Measurements from ENCODE around the gene PDE4B.

The PDE4B gene

GRCh38 chr1:65757531-65757930, 35.2 kb upstream of the PDE4B start:
- no peak overlapping the region for H3K4me2 ChIP-seq
- H2AFZ ChIP-seq (ENCODE audit: low read depth), result no peak overlapping the region
- no peak overlapping the region for H3K27ac ChIP-seq
- H3K27me3 ChIP-seq (ENCODE audit: insufficient read depth, low read depth), result no peaks in the 10 kb centered on the region
- no peak overlapping the region for H3K4me3 ChIP-seq (IDR thresholded peaks at IDR 0.05; ENCODE audit: insufficient read depth, low read depth, low read length)
- H3K79me2 ChIP-seq (ENCODE audit: insufficient read depth, low read depth), result no peaks in the 10 kb centered on the region
- no peak for TF ChIP-seq CTCF (conservative IDR thresholded peaks at IDR 0.05; ENCODE audit: low read depth, low read length)
- H3K9ac ChIP-seq, result no peak overlapping the region
- H3K4me1 ChIP-seq (ENCODE audit: low read depth, poor library complexity, severe bottlenecking), result no peaks in the 10 kb centered on the region
- no peaks in the 10 kb centered on the region for H4K20me1 ChIP-seq (ENCODE audit: insufficient read depth)
- no peaks in the 10 kb centered on the region for H3K36me3 ChIP-seq (ENCODE audit: insufficient read depth)

GRCh38 chr1:65758128-65758527, 34.6 kb upstream of the PDE4B start:
- Histone ChIP-seq H3K27me3 (ENCODE audit: insufficient read depth, low read depth) (no peaks in the 10 kb centered on the region), H2AFZ (ENCODE audit: low read depth) (no peak overlapping the region), H3K9ac (no peak overlapping the region), H3K27ac (no peak overlapping the region), H3K79me2 (ENCODE audit: insufficient read depth, low read depth) (no peaks in the 10 kb centered on the region), H3K4me1 (ENCODE audit: low read depth, poor library complexity, severe bottlenecking) (no peaks in the 10 kb centered on the region), H3K36me3 (ENCODE audit: insufficient read depth) (no peaks in the 10 kb centered on the region), H4K20me1 (ENCODE audit: insufficient read depth) (no peaks in the 10 kb centered on the region), H3K4me3 (IDR thresholded peaks at IDR 0.05; ENCODE audit: insufficient read depth, low read depth, low read length) (no peak overlapping the region), H3K4me2 (no peak overlapping the region)
- TF ChIP-seq CTCF (conservative IDR thresholded peaks at IDR 0.05; ENCODE audit: low read depth, low read length), result no peak

- no peak overlapping the region for H2AFZ ChIP-seq (ENCODE audit: low read depth)
- H3K4me1 ChIP-seq (ENCODE audit: low read depth, poor library complexity, severe bottlenecking), result no peaks in the 10 kb centered on the region
- no peaks in the 10 kb centered on the region for H3K79me2 ChIP-seq (ENCODE audit: insufficient read depth, low read depth)
- H3K9ac ChIP-seq, result no peak overlapping the region
- no peak overlapping the region for H3K27ac ChIP-seq
- no peaks in the 10 kb centered on the region for H4K20me1 ChIP-seq (ENCODE audit: insufficient read depth)
- H3K36me3 ChIP-seq (ENCODE audit: insufficient read depth), result no peaks in the 10 kb centered on the region
- H3K4me2 ChIP-seq, result no peak overlapping the region
- H3K4me3 ChIP-seq (IDR thresholded peaks at IDR 0.05; ENCODE audit: insufficient read depth, low read depth, low read length), result no peak overlapping the region
- H3K27me3 ChIP-seq (ENCODE audit: insufficient read depth, low read depth), result no peaks in the 10 kb centered on the region
- TF ChIP-seq CTCF (conservative IDR thresholded peaks at IDR 0.05; ENCODE audit: low read depth, low read length), result no peak
Observed at GRCh38 chr1:65759516-65759915, 33.2 kb upstream of the PDE4B start.

- Histone ChIP-seq H4K20me1 (ENCODE audit: insufficient read depth) (no peaks in the 10 kb centered on the region), H3K27ac (no peak overlapping the region), H2AFZ (ENCODE audit: low read depth) (no peak overlapping the region), H3K4me3 (IDR thresholded peaks at IDR 0.05; ENCODE audit: insufficient read depth, low read depth, low read length) (no peak overlapping the region), H3K36me3 (ENCODE audit: insufficient read depth) (no peaks in the 10 kb centered on the region), H3K79me2 (ENCODE audit: insufficient read depth, low read depth) (no peaks in the 10 kb centered on the region), H3K27me3 (ENCODE audit: insufficient read depth, low read depth) (no peaks in the 10 kb centered on the region), H3K4me2 (no peak overlapping the region), H3K4me1 (ENCODE audit: low read depth, poor library complexity, severe bottlenecking) (no peaks in the 10 kb centered on the region), H3K9ac (no peak overlapping the region)
- no peak for TF ChIP-seq CTCF (conservative IDR thresholded peaks at IDR 0.05; ENCODE audit: low read depth, low read length)
Observed at GRCh38 chr1:65762081-65762862, 30.4 kb upstream of the PDE4B start.

All from KMS-11 (cell line).